ENCODE measurements around the gene CTPS1. TPM values are rescaled to one million over a fixed set of nuclear protein-coding genes. Genes with fewer than 3 reads are reported as not detected.

Gene CTPS1
- total RNA-seq, 4 donors from 2014 or later, result 26.6 to 38.6 (median 32.7) TPM

DNA sequence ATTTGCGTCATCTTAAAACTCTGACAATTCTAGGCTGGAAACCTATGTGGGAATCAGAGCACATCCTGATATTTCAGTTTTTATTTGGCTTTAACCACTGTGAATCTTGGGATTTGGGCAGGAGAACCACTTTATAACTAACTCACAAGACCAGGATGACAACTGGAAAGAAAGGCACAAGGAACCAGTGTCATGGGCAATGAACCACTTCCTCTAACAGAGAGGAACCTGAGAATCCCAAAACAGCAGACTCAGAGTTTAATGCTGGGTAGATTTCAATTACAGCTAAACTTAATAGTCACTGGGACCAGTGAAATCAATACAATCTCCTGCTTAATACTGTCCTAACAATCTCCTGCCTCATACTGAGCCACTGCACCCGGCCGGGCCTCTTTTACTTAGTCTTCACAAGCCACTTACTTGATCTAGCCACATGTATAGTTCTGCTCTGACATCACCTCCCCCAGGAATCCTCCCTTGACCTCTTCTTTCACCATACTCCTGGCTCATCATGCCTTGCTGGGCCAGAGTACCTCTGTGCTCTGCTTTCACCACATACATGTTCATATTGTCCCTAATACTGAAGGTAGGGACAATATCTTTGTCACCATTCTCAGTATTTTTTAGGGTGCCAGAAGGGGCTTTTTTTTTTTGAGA is 62.2 kb downstream of the CTPS1 start:
- Histone ChIP-seq H3K4me3 (no peak overlapping the region), H3K36me3 (peaks cover 15 to 88% (median 45%) of the 10 kb centered on the region in 4 donors), H3K4me1 (peaks cover 24 to 28% (median 25%) of the 10 kb centered on the region in 4 donors), H3K27me3 (no peaks in the 10 kb centered on the region), H3K9me3 (no peaks in the 10 kb centered on the region), H3K27ac (replicated peaks in 1 of 4) (no peak overlapping the region)
- no peak for DNase-seq (ENCODE audit: extremely low spot score)
- TF ChIP-seq POLR2A (IDR thresholded peaks at IDR 0.05; ENCODE audit: low read depth), result no peak
- no peak for TF ChIP-seq EP300 (IDR thresholded peaks at IDR 0.05)
- TF ChIP-seq, protein P1, sequence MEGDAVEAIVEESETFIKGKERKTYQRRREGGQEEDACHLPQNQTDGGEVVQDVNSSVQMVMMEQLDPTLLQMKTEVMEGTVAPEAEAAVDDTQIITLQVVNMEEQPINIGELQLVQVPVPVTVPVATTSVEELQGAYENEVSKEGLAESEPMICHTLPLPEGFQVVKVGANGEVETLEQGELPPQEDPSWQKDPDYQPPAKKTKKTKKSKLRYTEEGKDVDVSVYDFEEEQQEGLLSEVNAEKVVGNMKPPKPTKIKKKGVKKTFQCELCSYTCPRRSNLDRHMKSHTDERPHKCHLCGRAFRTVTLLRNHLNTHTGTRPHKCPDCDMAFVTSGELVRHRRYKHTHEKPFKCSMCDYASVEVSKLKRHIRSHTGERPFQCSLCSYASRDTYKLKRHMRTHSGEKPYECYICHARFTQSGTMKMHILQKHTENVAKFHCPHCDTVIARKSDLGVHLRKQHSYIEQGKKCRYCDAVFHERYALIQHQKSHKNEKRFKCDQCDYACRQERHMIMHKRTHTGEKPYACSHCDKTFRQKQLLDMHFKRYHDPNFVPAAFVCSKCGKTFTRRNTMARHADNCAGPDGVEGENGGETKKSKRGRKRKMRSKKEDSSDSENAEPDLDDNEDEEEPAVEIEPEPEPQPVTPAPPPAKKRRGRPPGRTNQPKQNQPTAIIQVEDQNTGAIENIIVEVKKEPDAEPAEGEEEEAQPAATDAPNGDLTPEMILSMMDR (IDR thresholded peaks at IDR 0.05), result no peak
- TF ChIP-seq POLR2AphosphoS5 (IDR thresholded peaks at IDR 0.05), result no peak
- 95% methylated on average over 3 of the region's 3 CpGs for WGBS
- intact Hi-C loops (cut with DNase I), result loop anchor here (10.0 kb wide), 2 partner anchors 83 to 203 kb away; partner anchors contain the start of gene SCMH1

DNA sequence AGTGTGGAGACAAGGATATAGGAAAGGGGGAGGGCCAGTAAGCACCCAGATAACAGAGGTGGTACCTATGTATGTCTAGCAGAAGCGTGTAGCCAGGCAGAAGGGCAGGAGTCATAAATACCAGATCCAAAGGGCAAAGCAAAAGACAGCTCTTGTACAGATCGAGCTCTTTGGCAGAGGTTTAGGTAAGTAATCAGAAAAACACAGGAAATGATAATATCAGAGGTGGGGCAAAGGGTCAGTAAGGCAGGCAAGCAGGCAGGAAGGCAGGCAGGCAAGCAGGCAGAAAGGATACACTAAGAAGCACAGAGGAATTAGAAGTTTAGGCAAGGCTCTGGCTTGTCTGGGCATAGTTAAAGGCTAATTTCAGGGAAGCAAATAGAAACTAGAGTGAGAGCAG is 64.7 kb downstream of the CTPS1 start:
- Histone ChIP-seq H3K27me3 (no peaks in the 10 kb centered on the region), H3K4me1 (peaks cover 24 to 28% (median 26%) of the 10 kb centered on the region in 4 donors), H3K9me3 (no peaks in the 10 kb centered on the region), H3K27ac (replicated peaks in 1 of 4) (peak overlapping the region in 1 of 4 donors; percentile 75), H3K36me3 (peaks cover 8 to 86% (median 47%) of the 10 kb centered on the region in 4 donors), H3K4me3 (no peak overlapping the region)
- TF ChIP-seq EP300 (IDR thresholded peaks at IDR 0.05), result no peak
- TF ChIP-seq, protein P1 (IDR thresholded peaks at IDR 0.05), result no peak
- TF ChIP-seq POLR2AphosphoS5 (IDR thresholded peaks at IDR 0.05), result no peak
- TF ChIP-seq POLR2A (IDR thresholded peaks at IDR 0.05; ENCODE audit: low read depth), result no peak
- intact Hi-C loops (cut with DNase I), result loop anchor here (10.0 kb wide), 2 partner anchors 81 to 201 kb away; partner anchors contain the start of gene SCMH1
- DNase-seq (ENCODE audit: extremely low spot score), result no peak
- WGBS, result 85% methylated on average over 2 of the region's 2 CpGs

GRCh38 chr1:41045740-41046139 is 66.2 kb downstream of the CTPS1 start:
- no peaks in the 10 kb centered on the region for H3K9me3 ChIP-seq
- no peaks in the 10 kb centered on the region for H3K27me3 ChIP-seq
- H3K36me3 ChIP-seq, result peaks cover 1 to 88% (median 47%) of the 10 kb centered on the region in 4 donors
- H3K4me3 ChIP-seq, result no peak overlapping the region
- H3K27ac ChIP-seq (replicated peaks in 1 of 4), result peak overlapping the region; percentile 53 to 75 (median 66)
- WGBS, result 43% methylated on average over 5 of the region's 5 CpGs
- TF ChIP-seq POLR2AphosphoS5 (IDR thresholded peaks at IDR 0.05) (peak; percentile 50 to 53), EP300 (IDR thresholded peaks at IDR 0.05) (no peak)
- no peak for DNase-seq (ENCODE audit: extremely low spot score)
- H3K4me1 ChIP-seq, result peaks cover 24 to 28% (median 26%) of the 10 kb centered on the region in 4 donors
- intact Hi-C loops (cut with DNase I), result loop anchor here (10.0 kb wide), 2 partner anchors 79 to 199 kb away; partner anchors contain the start of gene SCMH1

GRCh38 chr1:41046347-41046775 is 66.9 kb downstream of the CTPS1 start:
- no peak for DNase-seq (ENCODE audit: extremely low spot score)
- intact Hi-C loops (cut with DNase I), result loop anchor here (10.0 kb wide), 2 partner anchors 78 to 198 kb away; partner anchors contain the start of gene SCMH1
- Histone ChIP-seq H3K36me3 (peaks cover 0 to 86% (median 42%) of the 10 kb centered on the region in 4 donors), H3K27ac (replicated peaks in 1 of 4) (peak overlapping the region; percentile 45 to 75 (median 62)), H3K27me3 (no peaks in the 10 kb centered on the region), H3K4me1 (peaks cover 24 to 28% (median 26%) of the 10 kb centered on the region in 4 donors), H3K4me3 (no peak overlapping the region), H3K9me3 (no peaks in the 10 kb centered on the region)
- TF ChIP-seq EP300 (IDR thresholded peaks at IDR 0.05), result no peak
- WGBS, result 87% methylated on average over 10 of the region's 10 CpGs

- Histone ChIP-seq H3K36me3 (peaks cover 0 to 84% (median 36%) of the 10 kb centered on the region in 4 donors), H3K27ac (replicated peaks in 1 of 4) (no peak overlapping the region), H3K9me3 (no peaks in the 10 kb centered on the region), H3K4me3 (no peak overlapping the region), H3K27me3 (no peaks in the 10 kb centered on the region), H3K4me1 (peaks cover 24 to 28% (median 26%) of the 10 kb centered on the region in 4 donors)
- WGBS, result 85% methylated on average over 3 of the region's 3 CpGs
- TF ChIP-seq POLR2A (IDR thresholded peaks at IDR 0.05; ENCODE audit: low read depth) (no peak), EP300 (IDR thresholded peaks at IDR 0.05) (no peak), POLR2AphosphoS5 (IDR thresholded peaks at IDR 0.05) (no peak)
- TF ChIP-seq, protein P1 (IDR thresholded peaks at IDR 0.05), result no peak
- intact Hi-C loops (cut with DNase I), result loop anchor here (10.0 kb wide), 2 partner anchors 76 to 196 kb away; partner anchors contain the start of gene SCMH1
- no peak for DNase-seq (ENCODE audit: extremely low spot score)
Measured at GRCh38 chr1:41048540-41048939, 69.0 kb downstream of the CTPS1 start.
